Measurements from ENCODE around the gene TMOD1.
"Not testable (repeated sequence)": the region's sequence is repeated elsewhere in the genome, so short reads cannot be mapped to it uniquely, and the experiment has no call there.

The TMOD1 gene

GRCh38 chr9:97501177-97501971 is at the start of gene TMOD1:
TSS of gene TMOD1 (plus strand) at chr9:97501666. CDS start at chr9:97524189, 22,523 bp downstream.
- no peak for DNase-seq

- not testable (repeated sequence) for DNase-seq
Measured at GRCh38 chr9:97453573-97453972, 47.9 kb upstream of the TMOD1 start.

- not testable (repeated sequence) for DNase-seq
Measured at GRCh38 chr9:97456841-97457240, 44.6 kb upstream of the TMOD1 start.

- DNase-seq = no peak
Measured at GRCh38 chr9:97459326-97459725, 42.1 kb upstream of the TMOD1 start.

GRCh38 chr9:97462159-97462558 is 39.3 kb upstream of the TMOD1 start:
- no peak for DNase-seq

GRCh38 chr9:97462914-97463313 is 38.6 kb upstream of the TMOD1 start:
- no peak for DNase-seq

- DNase-seq = peak; percentile 36
Measured at GRCh38 chr9:97468658-97469448, 32.6 kb upstream of the TMOD1 start.

- no peak for DNase-seq
Measured at GRCh38 chr9:97470076-97470475, 31.4 kb upstream of the TMOD1 start.

- DNase-seq = no peak
Measured at GRCh38 chr9:97473717-97474116, 27.7 kb upstream of the TMOD1 start.

- no peak for DNase-seq
Measured at GRCh38 chr9:97474372-97474925, 27.0 kb upstream of the TMOD1 start.

- no peak for DNase-seq
Measured at GRCh38 chr9:97475059-97475458, 26.4 kb upstream of the TMOD1 start.

GRCh38 chr9:97478301-97478981 is 23.0 kb upstream of the TMOD1 start:
- no peak for DNase-seq

- no peak for DNase-seq
Measured at GRCh38 chr9:97479496-97480159, 21.8 kb upstream of the TMOD1 start.

- DNase-seq = no peak
Measured at GRCh38 chr9:97480174-97480573, 21.3 kb upstream of the TMOD1 start.

- DNase-seq = no peak
Measured at GRCh38 chr9:97480749-97481148, 20.7 kb upstream of the TMOD1 start.

GRCh38 chr9:97484134-97484533 is 17.3 kb upstream of the TMOD1 start:
- DNase-seq = no peak

- no peak for DNase-seq
Measured at GRCh38 chr9:97487107-97487506, 14.4 kb upstream of the TMOD1 start.

GRCh38 chr9:97487861-97488260 is 13.6 kb upstream of the TMOD1 start:
- DNase-seq = no peak

- no peak for DNase-seq
Measured at GRCh38 chr9:97491216-97491999, 10.1 kb upstream of the TMOD1 start.

- not testable (repeated sequence) for DNase-seq
Measured at GRCh38 chr9:97497558-97498375, 3.7 kb upstream of the TMOD1 start.

- DNase-seq = not testable (repeated sequence)
Measured at GRCh38 chr9:97498846-97499245, 2.6 kb upstream of the TMOD1 start.

All from KG1 (cell line).